ENCODE results near the gene MLST8.

Gene MLST8

GRCh38 chr16:2173916-2174315 is 31.3 kb upstream of the MLST8 start:
- DNase-seq (ENCODE audit: low read depth): no peak

DNA sequence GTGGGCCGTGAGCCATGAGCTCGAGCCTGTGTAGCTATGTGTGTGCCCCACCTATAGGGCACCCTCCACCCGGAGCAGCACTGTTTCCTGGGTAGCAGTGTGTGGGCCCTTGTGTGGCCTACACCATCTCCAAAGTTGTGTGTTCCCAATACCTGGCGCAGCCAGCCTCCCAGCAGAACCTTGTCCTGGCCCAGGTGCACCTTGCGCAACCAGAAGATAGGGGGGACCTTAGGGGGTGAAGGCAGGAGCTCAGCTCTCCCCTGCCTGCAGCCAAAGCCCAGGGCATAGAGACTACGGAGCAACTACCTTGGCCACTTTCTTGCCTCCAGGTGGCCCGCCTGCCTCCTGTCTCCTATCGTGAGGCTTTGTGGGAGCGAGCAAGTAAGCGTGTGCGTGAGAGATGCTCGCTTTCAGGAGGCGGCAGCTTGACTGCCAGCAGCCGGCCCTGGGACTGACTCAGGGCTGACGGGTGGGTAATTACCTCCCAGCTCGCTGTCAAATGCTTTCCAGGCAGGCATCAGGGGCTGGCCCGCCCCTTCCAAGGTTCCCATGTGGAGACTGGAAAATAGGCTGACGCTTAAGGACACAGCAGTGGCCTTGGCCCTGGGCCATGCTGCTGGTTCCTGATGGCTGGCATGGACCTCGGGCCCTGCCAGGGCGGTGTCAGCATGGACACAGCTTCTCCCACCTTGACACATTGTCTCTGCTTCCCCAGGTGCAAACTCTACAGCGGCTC is 30.7 kb upstream of the MLST8 start:
- DNase-seq (ENCODE audit: low read depth): no peak

GRCh38 chr16:2175454-2175853 is 29.8 kb upstream of the MLST8 start:
- no peak for DNase-seq (ENCODE audit: low read depth)

DNA sequence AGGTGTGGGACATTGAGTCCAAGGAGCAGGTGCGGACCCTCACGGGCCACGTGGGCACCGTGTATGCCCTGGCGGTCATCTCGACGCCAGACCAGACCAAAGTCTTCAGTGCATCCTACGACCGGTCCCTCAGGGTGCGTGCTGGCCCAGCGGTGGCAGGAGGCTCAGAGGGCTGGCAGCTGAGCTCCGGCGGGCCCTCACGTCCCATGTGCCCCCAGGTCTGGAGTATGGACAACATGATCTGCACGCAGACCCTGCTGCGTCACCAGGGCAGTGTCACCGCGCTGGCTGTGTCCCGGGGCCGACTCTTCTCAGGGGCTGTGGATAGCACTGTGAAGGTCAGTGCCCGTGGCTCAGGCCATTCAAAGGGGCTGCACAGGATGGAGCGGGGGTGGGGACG is 29.2 kb upstream of the MLST8 start:
- no peak for DNase-seq (ENCODE audit: low read depth)

GRCh38 chr16:2177101-2177500 is 28.2 kb upstream of the MLST8 start:
- DNase-seq (ENCODE audit: low read depth): no peak

- no peak for DNase-seq (ENCODE audit: low read depth)
Measured at GRCh38 chr16:2177561-2177960, 27.7 kb upstream of the MLST8 start.

DNA sequence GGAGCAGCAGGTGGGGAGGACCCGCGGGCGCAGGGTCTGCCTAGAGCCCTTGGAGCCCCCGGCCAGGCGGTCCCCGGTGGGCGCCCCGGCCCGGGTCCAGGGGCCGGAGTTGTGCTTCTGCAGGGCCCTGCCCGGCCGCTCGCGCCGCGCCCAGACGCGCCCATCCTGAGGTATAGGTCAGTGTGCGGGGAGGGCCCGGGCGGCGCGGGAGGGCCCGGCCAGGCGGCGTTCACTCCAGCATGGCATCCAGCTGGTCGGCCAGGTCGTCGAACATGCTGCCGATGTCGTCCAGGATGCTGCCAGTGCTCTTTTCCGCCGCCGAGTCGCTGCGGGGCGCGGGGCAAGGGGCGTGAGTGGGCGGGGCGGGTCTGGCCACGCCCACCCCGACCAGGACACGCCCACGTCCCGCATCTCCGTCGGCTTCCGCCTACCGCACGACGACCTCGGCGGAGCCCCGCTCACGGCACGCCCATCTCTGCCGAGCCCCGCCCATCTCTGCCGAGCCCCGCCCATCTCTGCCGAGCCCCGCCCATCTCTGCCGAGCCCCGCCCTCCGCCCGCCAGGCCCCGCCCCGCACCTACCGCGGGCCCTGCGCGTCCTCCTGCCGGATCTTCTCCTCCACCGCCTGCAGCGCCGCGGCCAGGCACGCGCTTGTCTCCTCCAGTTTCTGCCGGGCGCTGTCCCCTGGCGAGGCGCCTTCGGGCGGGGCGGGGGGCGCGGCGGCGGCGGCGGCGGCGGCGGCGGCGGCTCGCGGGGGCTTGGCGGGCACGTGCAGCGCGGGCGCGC is 26.7 kb upstream of the MLST8 start:
- DNase-seq (ENCODE audit: low read depth): no peak

- no peak for DNase-seq (ENCODE audit: low read depth)
Measured at GRCh38 chr16:2179107-2179501, 26.1 kb upstream of the MLST8 start.

DNA sequence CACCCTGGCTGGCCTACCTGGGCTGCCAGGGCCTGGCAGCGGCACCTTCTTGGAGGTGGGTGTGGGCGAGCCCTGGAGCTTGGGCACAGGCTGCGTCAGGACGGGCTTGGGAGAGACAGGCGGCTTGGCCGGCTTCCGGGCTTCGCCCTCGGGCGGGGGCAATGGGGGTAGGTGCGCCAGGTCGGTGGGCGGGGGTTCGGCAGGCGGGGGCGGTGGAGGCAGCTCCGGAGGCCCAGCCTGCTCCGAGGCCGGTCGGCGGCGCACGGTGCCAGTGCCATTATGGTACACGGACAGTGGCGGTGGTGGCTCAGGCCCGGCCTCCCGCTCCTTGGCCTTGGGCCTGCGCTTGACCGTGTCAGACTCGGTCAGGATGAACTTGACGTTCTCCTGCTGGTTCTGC is 25.7 kb upstream of the MLST8 start:
- DNase-seq (ENCODE audit: low read depth): no peak

GRCh38 chr16:2180461-2180860 is 24.8 kb upstream of the MLST8 start:
- no peak for DNase-seq (ENCODE audit: low read depth)

- DNase-seq (ENCODE audit: low read depth): no peak
Measured at GRCh38 chr16:2180962-2181923, 24.0 kb upstream of the MLST8 start.

DNA sequence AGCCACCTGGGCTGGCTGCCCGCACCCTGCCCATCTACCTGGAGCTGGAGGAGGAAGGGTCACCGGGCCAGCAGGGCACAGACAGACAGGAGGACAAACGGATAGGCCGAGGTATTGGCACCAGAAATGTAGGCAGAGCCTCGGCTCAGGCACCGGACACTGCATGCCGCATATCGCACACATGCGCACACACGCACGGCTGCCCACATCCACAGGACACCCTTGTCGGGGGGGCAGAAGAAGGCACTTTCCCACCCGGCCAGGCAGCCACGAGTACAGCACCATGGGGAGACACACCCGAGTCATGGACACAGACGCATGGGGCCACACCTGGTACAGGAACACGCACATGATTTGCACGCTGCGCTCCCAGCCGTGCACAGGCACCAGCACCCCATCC is 23.3 kb upstream of the MLST8 start:
- no peak for DNase-seq (ENCODE audit: low read depth)

- no peak for DNase-seq (ENCODE audit: low read depth)
Measured at GRCh38 chr16:2183671-2184070, 21.6 kb upstream of the MLST8 start.

DNA sequence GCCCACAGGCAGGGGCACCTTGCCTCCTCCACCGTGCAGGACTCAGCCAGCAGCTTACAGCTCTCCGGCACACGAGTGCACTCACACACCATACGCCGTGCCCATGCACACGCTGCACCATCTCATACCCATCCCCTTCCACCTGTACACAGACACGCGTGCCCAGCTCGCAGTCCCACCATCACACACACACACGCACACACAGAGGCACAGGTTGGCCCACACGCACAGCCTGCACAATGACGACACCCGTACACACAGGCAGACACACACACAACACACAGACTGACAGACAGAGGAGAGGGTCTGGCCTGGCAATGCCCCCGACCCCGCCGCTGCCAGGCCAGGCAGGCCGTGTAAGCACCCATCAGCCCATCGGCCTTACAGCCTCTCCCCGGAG is 20.9 kb upstream of the MLST8 start:
- DNase-seq (ENCODE audit: low read depth): no peak

GRCh38 chr16:2184962-2185361 is 20.3 kb upstream of the MLST8 start:
- DNase-seq (ENCODE audit: low read depth): no peak

DNA sequence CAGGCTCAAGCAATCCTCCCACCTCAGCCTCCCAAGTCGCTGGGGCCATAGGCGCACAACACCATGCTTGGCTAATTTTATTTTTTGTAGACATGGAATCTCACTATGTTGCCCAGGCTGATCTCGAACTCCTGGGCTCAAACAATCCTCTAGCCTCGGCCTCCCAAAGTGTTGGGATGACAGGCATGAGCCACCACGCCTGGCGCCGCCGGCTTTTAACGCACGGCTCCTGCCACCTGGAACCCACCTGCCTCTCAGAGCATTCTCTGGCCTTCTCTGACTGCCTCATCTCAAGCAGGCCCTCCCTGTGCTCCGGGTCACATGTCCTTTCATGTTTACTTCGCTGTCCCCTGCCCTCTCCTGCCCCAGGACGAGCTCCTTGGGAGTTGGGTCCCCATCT is 19.2 kb upstream of the MLST8 start:
- DNase-seq (ENCODE audit: low read depth): no peak

- DNase-seq (ENCODE audit: low read depth): no peak
Measured at GRCh38 chr16:2186505-2186904, 18.7 kb upstream of the MLST8 start.

DNA sequence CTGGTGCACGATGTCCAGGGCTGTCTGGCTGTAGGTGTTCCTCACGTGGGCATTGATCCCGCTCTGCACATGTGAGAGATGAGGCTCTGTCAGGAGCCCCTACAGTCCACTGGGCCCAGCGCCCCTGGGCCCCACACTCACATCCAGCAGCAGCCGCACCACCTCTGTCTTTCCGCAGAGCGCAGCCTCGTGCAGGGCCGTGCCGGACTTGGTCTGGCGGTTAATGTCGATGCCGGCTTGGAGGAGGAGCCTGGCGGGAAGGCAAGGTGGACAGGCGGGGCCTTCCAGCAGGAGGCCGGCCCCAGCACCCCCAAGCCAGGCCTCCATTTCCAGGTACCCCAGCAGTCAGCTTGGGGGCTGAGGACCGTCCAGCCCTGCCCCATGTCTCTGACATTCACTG is 18.0 kb upstream of the MLST8 start:
- DNase-seq (ENCODE audit: low read depth): no peak

DNA sequence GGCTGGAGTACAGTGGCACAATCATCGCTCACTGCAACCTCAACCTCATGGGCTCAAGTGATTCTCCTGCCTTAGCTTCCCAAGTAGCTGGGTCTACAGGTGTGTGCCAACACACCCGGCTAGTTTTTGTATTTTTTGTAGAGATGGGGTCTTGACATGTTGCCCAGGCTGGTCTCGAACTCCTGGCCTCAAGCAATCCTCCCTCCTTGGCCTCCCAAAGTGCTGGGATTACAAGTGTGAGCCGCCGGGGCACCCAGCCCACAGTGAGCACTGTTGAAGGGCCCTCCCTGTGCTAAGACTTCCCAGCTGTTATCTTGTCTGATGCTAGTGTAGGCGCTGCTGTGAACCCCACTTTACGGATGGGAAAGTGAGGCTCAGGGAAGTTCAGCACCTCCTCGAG is 16.9 kb upstream of the MLST8 start:
- no peak for DNase-seq (ENCODE audit: low read depth)

DNA sequence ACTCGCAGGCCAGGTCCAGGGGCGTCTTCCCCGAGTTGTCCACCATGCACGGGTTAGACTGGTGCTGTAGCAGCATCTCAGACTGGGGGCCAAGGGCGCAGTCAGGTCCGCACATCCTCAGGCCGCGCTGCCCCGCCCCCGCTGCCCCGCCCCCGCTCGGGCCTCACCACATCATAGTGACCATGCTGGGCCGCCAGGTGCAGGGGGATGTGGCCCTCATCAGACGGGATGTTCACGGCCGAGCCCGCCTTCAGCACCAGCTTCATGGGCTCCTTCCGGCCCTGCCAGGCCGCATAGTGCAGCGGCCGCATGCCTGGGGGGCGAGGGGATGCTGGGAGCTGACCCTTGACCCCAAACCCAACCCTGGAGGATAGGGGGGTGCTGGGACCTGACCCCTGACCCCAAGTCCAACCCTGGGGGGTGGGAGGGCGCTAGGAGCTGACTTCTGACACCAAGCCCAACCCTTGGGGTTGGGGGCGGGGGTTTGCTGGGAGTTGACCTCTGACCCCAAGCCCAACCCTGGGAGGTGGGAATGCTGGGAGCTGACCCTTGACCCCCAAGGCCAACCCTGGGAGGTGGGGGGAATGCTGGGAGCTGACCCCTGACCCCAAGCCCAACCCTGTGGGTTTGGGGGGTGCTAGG is 15.9 kb upstream of the MLST8 start:
- DNase-seq (ENCODE audit: low read depth): no peak

DNA sequence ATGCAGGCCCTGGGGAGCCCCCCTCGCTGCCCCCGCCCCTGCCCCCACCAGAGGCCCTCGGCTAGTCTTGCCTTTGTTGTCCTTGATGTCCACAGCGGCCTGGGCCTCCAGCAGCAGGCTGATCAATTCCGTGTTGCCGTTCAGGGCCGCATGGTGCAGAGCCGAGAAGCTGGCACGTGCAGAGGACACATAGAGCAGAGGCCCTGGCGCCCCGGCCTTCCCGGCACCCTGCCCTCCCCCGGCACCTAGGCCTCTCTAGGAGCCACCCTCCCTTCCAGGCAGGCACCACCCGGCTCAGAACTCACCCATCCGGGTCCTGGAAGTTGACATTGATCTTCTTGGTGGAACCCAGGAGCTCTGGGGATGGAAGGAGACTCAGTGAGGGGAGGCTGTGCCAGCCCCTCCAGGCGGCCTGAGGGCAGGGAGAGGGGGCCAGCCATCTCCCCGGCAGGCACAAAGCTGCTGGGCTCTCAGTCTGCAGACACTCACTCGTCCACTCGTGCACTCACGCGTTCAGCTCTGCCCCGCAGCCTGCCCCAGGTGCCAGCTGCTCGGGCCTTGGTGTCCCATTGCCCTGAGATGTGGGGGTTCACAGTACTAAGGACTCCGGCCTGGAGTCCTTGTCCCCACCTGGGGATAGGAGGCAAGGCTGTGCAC is 15.1 kb upstream of the MLST8 start:
- DNase-seq (ENCODE audit: low read depth): no peak

All from stimulated activated CD8-positive, alpha-beta memory T cell treated with anti-CD3 and anti-CD28 coated beads, Interleukin-12 subunit alpha, Interleukin-12 subunit beta, amount 100 ng/mL, for 4 hours (primary cell).